ENCODE measurements around the gene ZNF768.

The ZNF768 gene

GRCh38 chr16:30526137-30526822, at the start of gene ZNF768:
Gene ZNF768 (minus strand): TSS chr16:30526566. CDS start chr16:30526413, 153 bp downstream.
- peak; percentile 57 for DNase-seq

GRCh38 chr16:30574678-30575077, 48.3 kb upstream of the ZNF768 start:
- no peak for DNase-seq

- DNase-seq, result peak; percentile 90
These were observed 45.3 kb upstream of the ZNF768 start, which contains the start of gene ZNF688 for GRCh38 chr16:30571445-30572322. Gene ZNF688 (minus strand): TSS chr16:30571714. CDS start chr16:30571629, 85 bp downstream.

GRCh38 chr16:30570636-30571444, 44.5 kb upstream of the ZNF768 start:
- no peak for DNase-seq

- no peak for DNase-seq
These were observed 43.6 kb upstream of the ZNF768 start for GRCh38 chr16:30569746-30570635.

- DNase-seq, result no peak
These were observed 42.9 kb upstream of the ZNF768 start for GRCh38 chr16:30569281-30569680.

- no peak for DNase-seq
These were observed 41.7 kb upstream of the ZNF768 start for GRCh38 chr16:30567991-30568638.

GRCh38 chr16:30567160-30567990, 41.0 kb upstream of the ZNF768 start:
- DNase-seq, result no peak

GRCh38 chr16:30566531-30566930, 40.2 kb upstream of the ZNF768 start:
- no peak for DNase-seq

- DNase-seq, result no peak
These were observed 39.6 kb upstream of the ZNF768 start for GRCh38 chr16:30565984-30566383.

- no peak for DNase-seq
These were observed 39.2 kb upstream of the ZNF768 start for GRCh38 chr16:30565526-30565925.

- no peak for DNase-seq
These were observed 35.7 kb upstream of the ZNF768 start for GRCh38 chr16:30562021-30562420.

GRCh38 chr16:30561089-30561816, 34.9 kb upstream of the ZNF768 start:
- no peak for DNase-seq

GRCh38 chr16:30559690-30560089, 33.3 kb upstream of the ZNF768 start:
- DNase-seq, result no peak

GRCh38 chr16:30558789-30559377, 32.5 kb upstream of the ZNF768 start:
- DNase-seq, result no peak

GRCh38 chr16:30557957-30558788, 31.8 kb upstream of the ZNF768 start, which contains the start of gene ZNF764:
Gene ZNF764 (minus strand): TSS chr16:30558374. CDS start chr16:30558182, 192 bp downstream.
- peak; percentile 98 for DNase-seq

- DNase-seq, result no peak
These were observed 31.3 kb upstream of the ZNF768 start for GRCh38 chr16:30557707-30557956.

- no peak for DNase-seq
These were observed 29.7 kb upstream of the ZNF768 start for GRCh38 chr16:30556125-30556473.

All from NCI-H1092 (cell line).